ENCODE measurements around the gene EPHB3.

Gene EPHB3

GRCh38 chr3:184582646-184583577 is 21.3 kb downstream of the EPHB3 start:
- DNase-seq: no peak

- DNase-seq: no peak
These were observed 22.2 kb downstream of the EPHB3 start for GRCh38 chr3:184583578-184584451.

DNA sequence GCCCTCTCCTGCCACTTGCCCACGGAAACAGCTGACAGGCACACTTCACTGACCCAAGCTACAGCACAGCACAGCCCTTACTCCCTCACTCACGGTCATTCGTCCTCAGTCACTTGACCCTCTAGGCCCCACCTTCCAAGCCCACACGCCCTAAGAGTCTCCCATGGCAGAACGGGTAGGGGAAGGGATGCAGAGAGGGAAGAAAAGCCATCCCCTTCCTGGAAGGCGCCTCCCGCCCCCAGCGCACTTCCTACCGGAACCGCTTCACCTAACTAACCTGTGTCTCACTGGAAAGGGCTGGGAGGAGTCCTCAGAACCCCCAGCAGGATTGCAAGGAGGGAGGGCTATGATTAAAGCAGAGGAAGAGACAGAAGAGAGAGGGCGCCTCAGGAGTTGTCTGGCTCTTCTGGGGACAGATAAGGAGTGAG is 22.9 kb downstream of the EPHB3 start:
- no peak for DNase-seq

DNA sequence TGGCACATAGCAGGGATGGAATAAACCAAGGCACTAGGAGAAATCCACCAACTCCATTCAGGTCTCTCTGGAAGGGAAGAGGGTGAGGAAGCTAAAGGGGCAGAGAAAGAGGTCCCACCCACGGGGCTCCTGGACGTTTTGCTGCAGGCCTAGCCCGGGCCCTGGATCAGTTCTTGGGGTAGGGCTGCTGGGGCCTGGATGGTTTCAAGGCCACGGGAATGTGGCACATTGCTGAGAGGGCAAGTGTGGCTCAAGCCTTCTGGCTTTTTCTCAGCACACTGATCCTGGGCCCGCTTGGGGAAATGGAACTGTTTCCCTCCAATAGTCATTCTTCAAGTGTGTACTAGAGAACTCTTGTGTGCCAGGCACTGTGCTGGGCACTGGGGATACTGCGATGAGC is 24.0 kb downstream of the EPHB3 start:
- no peak for DNase-seq

- DNase-seq: no peak
These were observed 25.3 kb downstream of the EPHB3 start for GRCh38 chr3:184586851-184587250.

DNA sequence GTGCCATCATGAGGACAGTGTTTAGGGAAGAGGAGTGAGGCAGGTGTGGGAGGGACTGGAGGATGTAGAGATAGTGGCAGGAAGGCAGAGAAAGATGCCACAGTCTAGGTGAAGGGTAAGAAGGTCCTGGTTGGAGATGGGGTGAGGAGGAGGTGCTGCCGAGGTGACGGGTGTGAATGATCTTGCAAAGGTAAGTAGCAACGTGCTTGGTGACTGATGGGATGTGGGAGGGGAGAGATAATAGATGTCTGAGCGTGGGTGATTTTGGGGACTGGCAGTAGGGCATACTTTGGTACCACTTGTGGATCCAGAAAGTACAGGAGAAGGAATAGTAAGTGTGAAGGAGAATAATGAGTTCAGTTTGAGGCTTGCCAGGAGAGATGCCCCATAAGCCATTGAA is 27.2 kb downstream of the EPHB3 start:
- DNase-seq: no peak

GRCh38 chr3:184590795-184591194 is 29.2 kb downstream of the EPHB3 start:
- no peak for DNase-seq

- no peak for DNase-seq
These were observed 30.2 kb downstream of the EPHB3 start for GRCh38 chr3:184591789-184592188.

- DNase-seq: no peak
These were observed 31.0 kb downstream of the EPHB3 start for GRCh38 chr3:184592371-184593219.

DNA sequence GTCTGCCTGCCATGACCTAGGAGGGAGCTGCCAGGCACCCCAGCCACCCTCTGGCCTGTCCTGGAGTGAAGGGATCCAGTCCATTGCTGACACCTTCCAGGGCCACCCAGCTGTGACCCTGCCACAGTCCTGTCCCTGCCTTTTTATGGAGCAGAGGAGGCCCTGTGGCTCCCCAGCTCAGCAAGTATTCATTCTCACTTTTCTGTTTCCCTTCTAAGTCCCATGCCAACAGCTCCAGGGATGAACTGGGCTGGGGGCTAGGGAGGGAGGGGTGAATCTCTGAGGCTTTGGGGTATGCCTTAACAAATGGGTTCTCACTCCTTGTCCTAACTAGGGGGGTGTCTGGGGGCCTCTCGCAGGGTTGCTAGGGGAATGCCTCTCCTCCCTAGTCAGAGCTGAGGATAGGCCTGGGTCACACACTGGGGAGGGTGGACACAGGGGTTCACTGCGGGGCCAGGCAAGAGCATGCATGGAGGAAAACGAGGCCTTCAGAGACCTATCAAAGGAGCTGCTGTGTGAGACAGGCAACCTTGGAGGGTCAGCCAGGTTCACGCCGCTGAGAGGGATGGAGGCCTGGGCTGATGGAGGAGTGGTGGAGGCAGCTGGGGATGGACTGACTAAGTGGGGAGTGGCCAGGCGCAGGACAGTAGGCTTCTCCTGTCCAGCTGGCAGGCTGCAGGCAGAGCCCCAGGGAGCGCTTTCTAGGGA is 31.8 kb downstream of the EPHB3 start:
- DNase-seq: no peak

DNA sequence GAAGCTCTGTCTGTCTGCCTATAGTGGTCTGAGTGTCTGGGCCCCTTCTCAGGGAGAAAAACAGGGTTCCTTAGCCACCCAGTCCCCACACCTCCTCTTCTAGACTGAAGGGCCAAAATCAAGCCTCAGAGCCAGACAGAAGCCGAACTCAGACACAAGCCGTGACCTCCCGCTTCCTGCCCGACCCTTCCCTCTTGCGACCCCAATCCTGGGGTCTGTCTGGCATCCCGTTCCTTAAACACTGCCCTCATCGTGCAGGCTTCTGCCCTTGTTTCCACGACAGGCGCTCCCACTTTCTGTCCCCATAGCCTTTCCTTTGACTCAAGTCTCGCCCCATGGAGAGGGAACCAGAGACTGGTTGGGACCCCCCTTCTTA is 32.3 kb downstream of the EPHB3 start:
- no peak for DNase-seq

DNA sequence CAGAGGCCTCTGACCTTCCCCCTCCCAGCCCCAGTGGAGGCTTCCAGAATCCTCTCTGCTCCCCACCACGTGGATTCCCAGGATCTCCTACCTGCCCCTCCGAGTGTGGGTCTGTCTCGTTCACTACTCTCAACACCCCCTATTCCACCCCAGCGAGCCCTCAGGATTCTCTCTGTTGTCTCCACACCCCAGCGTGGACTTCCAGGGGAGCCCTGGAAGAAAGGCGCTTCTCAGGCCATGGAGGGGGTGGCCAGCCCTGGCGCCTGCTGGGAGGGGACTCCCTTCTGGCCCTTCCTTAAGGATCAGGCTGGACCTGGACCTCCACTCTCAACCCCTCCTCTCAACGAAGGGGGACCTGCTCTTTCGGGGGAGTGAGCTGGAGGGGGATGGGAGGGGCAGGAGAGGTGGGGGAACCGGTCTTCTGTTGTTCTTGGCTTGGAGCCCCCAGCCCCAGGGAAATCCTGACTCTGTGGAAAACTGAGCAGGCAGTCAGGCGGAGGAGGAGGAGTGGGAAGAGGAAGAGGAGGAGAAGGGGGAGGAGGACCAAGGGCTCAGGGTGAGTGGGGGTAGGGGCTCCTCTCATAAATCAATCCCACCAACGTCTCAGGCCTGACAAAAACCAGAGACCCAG is 32.9 kb downstream of the EPHB3 start:
- no peak for DNase-seq

DNA sequence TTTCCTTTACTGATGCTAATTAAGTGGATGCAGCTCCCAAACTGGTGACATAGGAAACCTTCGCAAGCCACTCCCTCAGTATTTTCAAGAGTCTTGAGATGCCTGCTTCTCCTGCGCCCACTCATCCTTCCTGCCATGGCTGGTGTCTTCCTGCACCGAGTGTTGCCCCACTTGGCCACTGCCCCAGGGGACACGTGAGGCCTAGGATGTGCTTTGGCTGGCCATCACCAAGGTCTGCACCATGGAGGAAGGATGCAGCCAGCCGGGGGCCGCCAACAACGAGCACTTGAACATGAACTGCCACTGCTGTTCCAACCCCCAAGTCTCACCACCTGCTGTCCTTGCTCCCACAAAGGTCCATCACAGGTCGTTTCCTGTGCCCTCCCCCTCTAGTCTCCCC is 34.1 kb downstream of the EPHB3 start:
- DNase-seq: no peak

DNA sequence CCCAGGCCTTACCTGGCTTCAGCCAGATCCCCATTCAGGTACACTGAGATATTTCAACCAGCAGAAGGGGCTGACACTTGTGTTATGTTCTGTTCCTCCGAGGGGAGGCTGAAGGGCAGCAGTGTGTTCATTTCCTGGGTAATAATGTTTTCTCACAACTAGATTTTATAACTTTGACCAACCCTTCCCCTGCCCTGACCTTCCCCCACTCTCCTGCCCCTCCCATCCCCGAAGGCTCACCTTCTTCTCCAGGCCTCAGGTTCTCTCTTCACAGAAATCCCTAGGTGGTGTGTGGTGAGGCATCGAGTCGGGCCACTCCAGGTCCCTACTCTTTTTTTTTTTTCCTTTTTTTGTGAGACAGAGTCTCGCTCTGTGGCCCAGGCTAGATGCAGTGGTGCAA is 34.6 kb downstream of the EPHB3 start:
- DNase-seq: no peak

- no peak for DNase-seq
These were observed 35.4 kb downstream of the EPHB3 start for GRCh38 chr3:184596886-184597575.

DNA sequence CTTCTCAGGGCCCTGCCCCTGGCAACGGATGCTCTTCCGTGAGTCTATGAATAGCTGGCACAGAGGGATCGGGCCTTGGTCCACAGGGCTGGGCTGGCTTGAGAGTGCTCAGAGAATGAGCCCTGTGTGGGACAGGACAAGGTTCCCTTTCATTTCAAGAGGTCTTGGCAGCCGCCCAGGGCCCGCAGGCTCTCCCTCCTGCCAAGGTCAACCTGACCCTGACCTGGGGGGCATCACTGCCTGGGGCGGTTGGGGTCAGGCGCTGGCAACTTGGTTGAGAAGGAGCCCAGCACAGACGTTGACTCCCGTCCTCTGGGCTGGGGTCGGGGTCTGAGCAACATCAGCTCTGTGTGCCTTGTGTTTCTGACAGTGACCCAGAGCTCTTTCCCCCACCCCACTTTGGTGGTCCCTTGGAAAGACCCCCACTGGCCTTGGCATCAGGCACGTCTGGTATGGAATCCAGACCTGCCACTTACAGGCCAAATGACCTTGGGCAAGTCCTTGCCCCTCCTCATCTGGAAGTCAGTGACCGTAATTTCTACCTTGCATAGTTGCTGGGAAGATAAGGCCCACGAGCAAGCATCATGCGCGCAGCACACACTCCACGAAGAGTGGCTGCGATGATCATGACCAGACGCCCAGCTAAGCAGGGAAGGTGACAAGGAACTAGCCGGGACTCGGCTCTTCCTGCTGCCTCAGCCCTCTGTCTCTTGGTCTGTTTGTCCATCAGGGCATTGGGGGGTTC is 36.4 kb downstream of the EPHB3 start:
- DNase-seq: no peak

GRCh38 chr3:184598574-184598927 is 37.0 kb downstream of the EPHB3 start:
- no peak for DNase-seq

- no peak for DNase-seq
These were observed 37.6 kb downstream of the EPHB3 start for GRCh38 chr3:184599143-184599542.

- no peak for DNase-seq
These were observed 39.2 kb downstream of the EPHB3 start for GRCh38 chr3:184600685-184601377.
